GM19452 (cell line): Measurements from ENCODE around the gene TBX19.

Experiments
- ATAC-seq: cut with Tn5 transposase; IDR thresholded peaks from one replicate; pipeline ENCODE4 v1.9.1; 2021; ENCODE audit not compliant: unreplicated experiment

Gene TBX19

GRCh38 chr1:168279253-168279652 lies 1.4 kb upstream of the TBX19 start:
- no peak for ATAC-seq

- ATAC-seq, result no peak
These were observed 1.1 kb downstream of the TBX19 start for GRCh38 chr1:168281603-168282325.

GRCh38 chr1:168285521-168285790 lies 4.8 kb downstream of the TBX19 start:
- ATAC-seq, result no peak

GRCh38 chr1:168285971-168286927 lies 5.6 kb downstream of the TBX19 start:
- ATAC-seq, result no peak

GRCh38 chr1:168287237-168287664 lies 6.6 kb downstream of the TBX19 start:
- ATAC-seq, result no peak

- ATAC-seq, result no peak
These were observed 7.8 kb downstream of the TBX19 start for GRCh38 chr1:168288311-168289052.

- ATAC-seq, result no peak
These were observed 10.7 kb downstream of the TBX19 start for GRCh38 chr1:168291222-168291837.

- no peak for ATAC-seq
These were observed 12.7 kb downstream of the TBX19 start for GRCh38 chr1:168293356-168293755.

- ATAC-seq, result no peak
These were observed 14.9 kb downstream of the TBX19 start for GRCh38 chr1:168295411-168296114.

- ATAC-seq, result no peak
These were observed 16.5 kb downstream of the TBX19 start for GRCh38 chr1:168297019-168297730.

- no peak for ATAC-seq
These were observed 17.8 kb downstream of the TBX19 start for GRCh38 chr1:168298446-168298845.

- ATAC-seq, result no peak
These were observed 19.9 kb downstream of the TBX19 start for GRCh38 chr1:168300626-168301025.

- ATAC-seq, result no peak
These were observed 21.1 kb downstream of the TBX19 start for GRCh38 chr1:168301664-168302320.

GRCh38 chr1:168303716-168304540 lies 23.3 kb downstream of the TBX19 start:
- no peak for ATAC-seq

- ATAC-seq, result no peak
These were observed 24.2 kb downstream of the TBX19 start for GRCh38 chr1:168304865-168305264.

GRCh38 chr1:168312718-168313604 lies 32.3 kb downstream of the TBX19 start:
- no peak for ATAC-seq

- no peak for ATAC-seq
These were observed 35.5 kb downstream of the TBX19 start for GRCh38 chr1:168316142-168316541.

GRCh38 chr1:168317309-168317708 lies 36.6 kb downstream of the TBX19 start:
- no peak for ATAC-seq
